Colon (tissue), 2 donors: Measurements from ENCODE around the gene CSNK1E.

Source experiments
- FAIRE-seq: peaks from 2 replicates; lab custom pipeline; 2012; peaks lifted over from hg19 to GRCh38; lab: Jason Lieb, UNC
- donor health status: control.
- donor health status: control.

CSNK1E gene

DNA sequence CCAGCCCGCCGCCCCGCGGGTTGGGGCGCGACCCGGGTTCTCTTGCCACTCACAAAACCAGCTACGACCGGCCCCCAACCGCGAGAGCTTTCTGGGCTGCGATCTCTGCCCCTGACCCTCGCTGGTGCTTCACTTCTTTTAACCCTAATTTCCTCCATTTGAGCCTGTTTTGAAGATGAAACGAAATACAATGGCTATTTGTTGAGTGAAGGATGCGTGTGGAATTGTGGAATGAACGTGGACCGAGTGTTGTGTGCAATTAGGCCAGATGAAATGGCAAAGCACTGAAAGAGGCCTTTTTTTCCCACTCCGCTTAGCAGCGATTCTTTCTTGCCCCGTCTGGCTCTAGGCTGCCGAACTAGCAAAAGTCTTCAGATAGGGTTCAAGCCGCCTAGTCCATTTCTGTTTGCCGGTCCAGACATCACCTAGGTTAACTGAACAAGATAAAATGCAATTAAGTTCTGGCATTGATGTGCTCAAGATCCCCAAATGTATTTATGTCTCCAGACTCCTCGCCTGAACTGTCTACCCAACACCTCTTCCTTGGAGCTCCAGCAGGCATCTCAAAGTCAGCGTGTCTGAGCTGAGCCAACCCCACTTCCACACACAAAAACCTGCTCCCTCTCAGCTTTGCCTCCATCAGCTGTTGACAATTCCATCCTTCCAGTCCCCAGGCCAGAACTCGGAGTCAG lies 44.0 kb downstream of the CSNK1E start:
- FAIRE-seq: no peak

DNA sequence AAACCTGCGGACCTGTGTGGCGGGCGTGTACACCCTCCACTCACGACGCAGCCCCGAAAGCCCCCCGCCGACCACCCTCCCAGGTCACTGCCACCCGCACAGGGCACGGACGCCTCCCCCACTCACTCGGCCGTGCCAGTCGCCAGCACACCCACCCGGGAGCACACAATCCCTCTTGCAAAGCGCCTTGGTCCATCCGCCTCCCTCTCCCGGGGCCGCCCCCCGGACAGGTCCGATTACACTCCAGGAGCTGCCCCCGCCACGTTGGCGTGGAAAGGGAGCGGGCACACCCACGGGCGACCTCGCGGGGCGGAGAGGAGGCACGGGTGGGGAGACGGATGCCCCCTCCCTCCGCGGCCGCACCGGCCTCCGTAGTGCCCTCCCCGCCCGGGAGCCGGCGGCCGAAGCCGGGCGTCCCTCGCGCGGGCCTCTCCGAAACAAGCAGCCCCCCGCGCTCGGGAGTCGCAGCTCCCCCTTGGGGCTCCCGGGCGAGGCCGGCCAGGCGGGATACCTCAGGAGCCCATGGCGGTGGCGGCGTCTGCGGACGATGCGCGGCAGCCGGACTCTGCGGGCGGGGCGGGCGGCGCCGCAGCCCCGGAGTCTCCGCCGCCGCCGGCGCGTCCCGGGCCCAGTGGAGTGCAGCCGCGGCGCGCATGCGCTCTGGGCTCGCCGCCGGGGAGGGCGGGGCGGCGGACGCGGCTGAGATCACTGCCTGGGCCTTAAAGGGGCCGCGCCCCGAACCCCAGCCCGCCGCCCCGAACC lies 44.7 kb downstream of the CSNK1E start, which contains the start of gene TMEM184B:
TMEM184B (minus strand) TSS at position 638 of the 762 bp plus-strand sequence. CDS start 25,049 bp downstream, outside the sequence.
- no peak for FAIRE-seq

DNA sequence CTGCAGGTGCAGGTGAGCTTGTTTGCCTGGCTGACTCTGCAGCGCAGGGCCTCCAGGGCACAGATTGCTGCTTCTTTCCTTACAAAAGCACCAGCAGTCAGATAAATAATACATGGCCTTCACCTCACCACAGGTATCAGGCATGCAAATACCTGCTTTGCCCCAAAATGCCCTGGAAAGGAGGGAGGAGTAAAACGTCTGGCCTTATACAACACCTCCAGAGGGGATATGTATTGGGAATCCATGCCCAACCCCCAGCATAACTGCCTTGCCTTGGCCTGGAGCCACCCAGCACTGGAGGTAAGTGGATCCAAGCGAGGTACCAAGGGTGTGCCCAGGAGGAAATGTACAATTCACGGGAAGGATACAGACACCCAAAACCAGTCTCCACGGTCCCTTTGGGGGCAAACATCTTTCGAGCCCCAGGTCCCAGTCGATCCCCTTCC lies 45.3 kb downstream of the CSNK1E start:
- no peak for FAIRE-seq

DNA sequence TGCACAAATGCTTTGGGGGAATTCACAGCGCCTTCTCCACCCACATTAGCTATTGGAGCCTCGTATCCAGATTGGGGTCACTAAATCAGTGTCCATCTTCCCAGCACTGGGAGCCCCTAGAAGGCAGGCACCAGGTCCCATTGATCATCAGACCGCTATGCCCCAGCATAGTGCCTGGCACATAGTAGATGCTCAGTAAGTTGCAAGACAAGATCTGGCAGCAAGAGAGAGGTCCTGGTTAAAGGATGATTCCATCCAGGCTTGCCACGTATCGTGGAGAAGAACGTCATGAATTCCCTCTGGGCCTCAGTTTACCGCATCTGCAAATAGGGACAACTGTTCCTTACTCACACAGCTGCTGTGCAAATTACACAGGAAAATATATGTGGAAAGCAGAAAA lies 46.1 kb downstream of the CSNK1E start:
- no peak for FAIRE-seq

DNA sequence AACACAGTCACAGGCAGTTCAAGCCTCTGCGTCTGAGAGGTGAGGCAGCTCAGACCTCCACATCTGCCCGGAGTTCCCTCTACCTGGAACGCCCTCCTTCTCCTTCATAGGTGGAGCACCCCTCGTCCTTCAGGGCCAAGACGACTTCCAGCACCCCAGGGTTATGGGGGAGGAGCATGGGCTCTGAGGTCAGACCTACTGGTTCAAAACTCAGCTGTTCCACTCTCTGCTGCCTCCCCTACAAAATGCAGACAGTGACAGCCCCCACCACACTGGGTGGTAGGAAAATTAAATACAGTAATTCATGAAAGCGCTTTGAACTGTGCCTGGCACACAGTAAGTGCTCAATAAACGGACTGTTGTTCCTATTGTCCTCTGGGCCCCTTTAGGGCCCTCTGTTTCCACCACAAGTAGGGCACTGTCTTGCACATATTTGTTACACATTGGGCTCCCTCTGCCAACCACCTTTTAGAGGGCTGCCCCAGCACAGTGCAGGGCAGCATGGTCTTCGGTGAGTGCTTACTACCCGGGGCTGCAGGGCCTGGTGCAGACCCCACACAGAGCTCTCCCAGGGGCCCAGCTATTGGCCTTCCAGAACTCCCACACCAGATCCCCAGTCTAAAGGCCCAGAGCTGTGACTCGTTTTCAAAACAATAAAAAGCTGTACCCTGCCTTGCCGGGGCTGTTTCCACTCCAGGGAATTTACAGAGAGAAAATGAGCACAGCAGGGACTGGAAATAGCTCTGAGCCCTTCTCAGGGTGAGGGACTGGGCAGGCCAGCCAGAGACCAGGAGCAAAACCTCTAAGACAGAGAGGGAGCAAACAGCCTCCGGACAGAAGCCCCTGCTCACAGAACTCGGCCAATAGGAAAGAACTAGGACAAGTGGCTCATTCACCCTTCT lies 46.9 kb downstream of the CSNK1E start:
- FAIRE-seq: no peak

DNA sequence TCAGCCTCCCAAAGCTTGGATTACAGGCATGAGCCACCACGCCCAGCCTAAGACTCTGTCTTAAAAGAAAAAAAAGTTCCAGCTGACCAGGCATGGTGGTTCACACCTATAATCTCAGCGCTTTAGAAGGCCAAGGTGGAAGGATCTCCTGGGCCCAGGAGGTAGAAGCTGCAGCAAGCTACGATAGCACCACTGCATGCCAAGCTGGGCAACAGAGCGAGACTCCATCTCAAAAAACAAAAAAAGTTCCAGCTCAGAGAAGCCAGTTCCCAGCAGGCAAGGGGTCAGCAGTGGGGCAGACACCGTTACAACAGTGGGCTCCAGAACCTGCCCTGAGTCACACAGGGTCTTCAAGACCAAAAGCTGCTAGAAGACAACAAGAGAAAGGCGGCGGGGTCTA lies 47.8 kb downstream of the CSNK1E start:
- FAIRE-seq: no peak

DNA sequence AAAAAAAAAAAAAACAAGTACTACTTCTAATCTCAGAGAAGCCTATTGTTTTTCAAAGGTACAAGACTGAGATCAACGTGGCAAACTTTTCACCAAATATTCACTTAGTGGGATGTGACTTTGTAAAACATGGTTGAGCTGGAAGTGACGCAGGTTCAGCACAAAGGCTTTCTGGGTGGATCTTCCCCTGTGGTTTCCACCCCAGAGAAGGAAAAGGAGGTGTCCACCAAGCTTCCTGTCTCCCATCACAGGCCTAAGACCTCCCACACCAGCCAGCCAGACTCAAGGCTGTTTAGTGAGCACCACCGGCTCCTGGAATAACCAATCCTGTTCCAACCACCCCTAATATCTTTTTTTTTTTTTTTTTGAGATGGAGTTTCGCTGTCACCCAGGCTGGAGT lies 50.1 kb downstream of the CSNK1E start:
- FAIRE-seq: no peak

DNA sequence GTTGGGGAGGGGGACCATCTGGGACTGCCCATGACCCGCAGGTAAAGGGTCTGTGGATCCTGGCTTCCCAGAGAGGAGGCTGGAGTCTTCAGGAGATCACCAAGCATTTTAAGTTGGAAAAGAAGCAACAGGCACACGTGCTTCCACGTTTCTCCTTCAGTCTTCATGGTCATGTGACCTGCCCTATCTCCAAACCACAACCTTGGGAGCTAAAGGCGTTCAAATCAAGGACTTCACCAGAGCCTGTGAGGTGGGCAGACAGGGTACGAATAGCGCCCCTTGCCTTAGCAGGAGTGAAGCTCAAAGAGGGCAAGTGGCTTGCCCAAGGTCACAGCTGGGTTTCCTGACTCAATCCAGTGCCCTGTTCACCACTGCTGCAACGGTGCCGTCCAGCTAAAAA lies 51.1 kb downstream of the CSNK1E start:
- no peak for FAIRE-seq

DNA sequence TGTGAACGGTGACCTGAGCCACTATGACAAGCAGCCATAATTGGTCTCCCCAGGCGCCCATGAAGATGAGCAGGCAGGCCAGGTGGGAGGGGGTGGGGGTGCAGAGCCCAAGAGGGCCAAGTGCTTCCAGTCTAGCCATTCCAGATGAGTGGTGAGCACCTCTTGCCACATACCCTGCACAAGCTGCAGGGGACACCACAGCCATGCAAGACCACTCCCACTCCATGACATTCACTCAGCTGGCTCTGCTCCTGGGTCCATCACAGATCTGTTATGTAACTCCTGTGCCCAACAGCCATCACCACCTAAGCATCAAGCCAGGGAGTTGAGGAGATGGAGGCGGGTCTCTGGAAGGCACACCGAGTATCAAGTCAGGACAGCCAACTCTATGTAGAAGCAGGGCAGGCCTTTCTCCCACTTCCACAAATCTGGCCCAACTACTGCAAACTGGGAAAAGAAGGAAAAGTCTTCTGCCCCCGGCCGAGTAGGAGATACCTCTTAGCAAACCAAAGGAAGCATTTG lies 52.9 kb downstream of the CSNK1E start:
- FAIRE-seq: no peak

DNA sequence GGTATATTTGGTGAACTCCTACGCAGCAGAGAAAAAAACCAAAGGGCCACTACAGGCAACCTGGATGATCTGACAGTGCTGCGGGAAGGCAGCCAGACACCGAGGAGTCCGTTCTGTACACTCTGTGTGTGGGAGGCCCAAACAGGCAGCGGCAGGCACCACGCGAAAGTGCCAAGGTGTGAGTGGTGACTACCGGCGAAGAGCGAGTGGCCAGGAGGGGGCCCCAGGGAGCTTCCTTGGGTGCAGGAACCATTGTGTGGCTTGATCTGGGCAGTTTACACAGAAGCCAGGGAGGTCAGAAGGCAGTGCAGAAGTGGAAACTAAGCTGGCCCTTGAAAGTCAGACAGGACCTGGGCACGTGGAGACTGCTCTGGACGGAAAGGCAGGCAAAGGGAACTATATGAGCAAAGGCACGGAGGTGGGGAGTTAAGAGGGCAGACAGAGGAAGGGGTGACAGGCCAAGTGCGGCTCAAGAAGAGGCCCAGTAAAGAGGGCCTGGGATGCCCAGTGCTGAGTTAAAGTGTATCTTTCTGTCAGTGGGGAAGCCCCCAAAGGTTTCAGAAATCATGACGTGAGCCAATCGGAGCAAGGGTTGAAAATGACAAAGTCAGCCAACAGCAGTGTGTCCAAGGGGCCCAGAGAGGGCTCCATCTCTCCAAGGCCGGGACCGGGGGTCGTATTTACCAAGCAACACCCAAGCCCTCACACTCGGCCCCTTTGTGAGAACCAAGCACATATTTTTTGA lies 55.0 kb downstream of the CSNK1E start:
- FAIRE-seq: no peak

DNA sequence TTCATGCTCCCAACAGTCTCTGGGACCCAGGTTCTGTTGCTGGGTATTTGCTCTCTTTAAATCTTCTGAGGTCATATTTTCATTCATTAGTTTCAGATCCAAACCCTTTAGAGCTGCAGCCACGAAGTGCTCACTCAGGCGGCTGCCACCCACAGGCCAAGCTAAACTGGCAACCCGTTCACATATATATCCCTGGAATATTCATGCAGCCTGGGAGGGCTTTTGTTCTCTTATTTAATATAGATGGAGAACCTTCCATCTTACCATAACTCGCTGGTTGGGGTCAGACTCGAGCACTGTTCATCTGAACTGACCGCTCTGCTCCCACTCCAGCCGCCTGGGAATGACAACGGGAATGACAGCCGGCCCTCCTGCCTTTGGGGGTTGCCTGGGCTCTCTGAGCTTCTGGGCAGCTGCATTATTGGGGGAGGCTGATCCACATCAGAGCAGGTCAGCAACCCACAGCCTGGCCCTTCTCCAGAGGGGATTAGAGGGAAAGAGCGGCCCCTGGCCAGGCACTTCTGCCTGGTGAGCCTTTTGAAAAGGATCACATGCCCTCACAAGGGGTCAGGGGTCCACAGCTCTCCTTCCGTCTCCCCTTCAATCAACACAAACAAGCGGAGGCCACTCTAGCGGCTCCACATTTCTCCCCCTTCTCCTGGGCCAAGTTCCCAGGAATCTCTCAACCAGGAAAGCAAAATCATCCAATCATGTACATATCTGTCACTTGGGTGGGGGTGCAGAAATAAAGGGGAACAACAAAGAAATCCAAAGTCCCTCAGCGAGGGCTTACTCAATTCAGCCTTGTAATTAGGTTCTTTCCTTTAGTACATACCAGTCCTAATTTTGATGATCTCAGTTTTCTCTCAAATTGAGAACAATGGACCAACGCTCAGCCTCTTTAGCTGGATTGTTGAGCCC lies 56.2 kb downstream of the CSNK1E start:
- FAIRE-seq: no peak

DNA sequence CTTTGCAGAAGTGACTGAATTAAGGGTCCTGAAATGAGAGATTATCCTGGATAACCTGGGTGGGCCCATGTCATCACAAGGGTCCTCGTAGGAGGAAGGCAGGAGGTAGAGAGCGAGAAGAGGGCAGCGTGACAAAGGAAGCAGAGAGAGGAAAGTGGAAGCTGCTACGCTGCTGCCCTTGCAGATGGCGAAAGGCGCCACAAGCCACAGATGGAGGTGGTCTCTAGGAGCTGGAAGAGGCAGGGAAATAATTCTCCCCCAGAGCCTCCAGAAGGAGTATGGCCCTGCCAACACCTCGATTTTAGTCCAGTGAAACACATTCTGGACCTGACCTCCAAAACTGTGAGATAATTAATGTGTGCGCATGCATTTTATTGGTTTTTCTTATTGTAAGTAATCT lies 57.9 kb downstream of the CSNK1E start:
- FAIRE-seq: no peak

DNA sequence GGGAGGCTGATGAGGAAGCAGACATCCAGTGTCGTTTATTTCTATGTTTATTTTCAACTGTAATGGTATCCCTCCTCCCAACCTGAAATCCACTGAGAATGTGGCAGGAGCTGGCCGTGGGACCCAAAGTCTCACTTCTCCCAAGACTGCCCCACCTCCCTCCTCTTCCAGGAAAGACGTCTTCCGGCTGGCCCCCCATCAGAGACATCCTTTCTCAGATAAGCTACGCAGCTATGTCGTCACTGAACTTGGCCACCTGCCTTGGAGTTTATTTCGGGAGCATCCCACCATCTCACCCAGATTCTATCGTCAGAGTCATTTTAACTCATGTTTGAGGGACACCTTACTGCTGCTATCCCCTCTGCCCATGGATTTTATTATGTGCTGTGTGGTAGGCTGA lies 58.3 kb downstream of the CSNK1E start:
- FAIRE-seq: no peak

DNA sequence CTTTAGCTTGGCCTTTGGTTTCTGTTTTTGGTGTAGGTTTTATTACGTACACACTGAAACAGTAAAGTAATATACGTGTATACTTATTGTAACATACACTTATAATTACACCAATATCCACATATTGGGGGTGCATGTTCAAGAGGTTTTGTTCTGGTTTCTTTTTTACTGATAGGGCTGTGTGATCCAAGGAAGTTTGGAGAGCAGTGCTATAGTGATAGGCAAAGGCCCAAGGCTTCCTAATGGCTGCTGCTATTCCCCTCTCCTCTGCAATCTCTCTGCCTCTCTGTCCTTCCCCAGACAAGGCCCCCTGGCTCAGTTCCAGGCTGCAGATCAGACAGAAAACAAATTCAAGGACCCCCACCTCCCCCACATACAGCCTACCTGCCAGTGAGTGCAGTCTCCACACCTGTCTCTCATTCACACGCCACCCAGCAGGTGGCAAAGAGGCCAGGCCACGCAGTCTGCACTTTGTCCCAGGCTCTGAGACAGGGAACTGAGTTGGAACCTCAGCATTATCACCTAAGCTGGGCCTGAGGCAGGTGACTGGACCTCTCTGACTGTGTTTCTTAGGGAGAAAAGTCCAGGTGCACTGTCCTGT lies 59.5 kb downstream of the CSNK1E start:
- no peak for FAIRE-seq

DNA sequence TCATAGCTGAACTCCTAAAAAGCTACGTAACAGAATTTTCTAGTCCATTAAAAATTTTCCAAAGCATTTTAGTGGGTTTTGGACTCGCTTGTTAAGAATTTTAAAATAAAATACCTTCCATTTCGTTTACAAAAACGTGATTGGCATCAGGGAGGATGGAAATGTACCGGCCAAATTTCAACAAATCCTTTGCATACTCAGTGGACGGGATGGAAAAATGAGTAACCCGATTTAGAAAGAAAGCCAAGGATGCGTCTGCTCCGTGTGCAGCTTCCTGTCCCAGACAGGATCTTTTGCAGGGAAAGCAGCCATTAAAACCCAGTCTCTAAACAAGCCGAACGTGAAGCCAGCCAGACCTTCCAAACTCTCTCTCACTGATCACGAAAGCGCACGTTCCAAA lies 60.1 kb downstream of the CSNK1E start:
- FAIRE-seq: no peak

DNA sequence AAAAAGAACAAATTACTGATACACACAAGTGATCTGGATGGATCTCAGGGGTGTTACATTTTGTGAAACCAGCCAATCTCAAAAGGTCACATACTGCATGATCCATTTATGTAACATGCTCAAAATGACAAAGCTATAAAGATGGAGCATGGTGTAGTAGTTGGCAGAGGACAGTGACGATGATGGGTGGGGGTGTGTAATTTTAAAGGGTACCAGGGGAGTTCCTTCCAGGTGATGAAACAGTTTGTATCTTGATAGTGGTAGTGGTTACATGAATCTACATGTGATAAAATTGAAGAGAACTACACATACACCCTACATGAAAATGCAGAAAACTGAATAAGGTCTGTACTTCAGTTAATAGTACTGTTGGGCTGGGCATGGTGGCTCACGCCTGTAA lies 61.5 kb downstream of the CSNK1E start:
- no peak for FAIRE-seq

DNA sequence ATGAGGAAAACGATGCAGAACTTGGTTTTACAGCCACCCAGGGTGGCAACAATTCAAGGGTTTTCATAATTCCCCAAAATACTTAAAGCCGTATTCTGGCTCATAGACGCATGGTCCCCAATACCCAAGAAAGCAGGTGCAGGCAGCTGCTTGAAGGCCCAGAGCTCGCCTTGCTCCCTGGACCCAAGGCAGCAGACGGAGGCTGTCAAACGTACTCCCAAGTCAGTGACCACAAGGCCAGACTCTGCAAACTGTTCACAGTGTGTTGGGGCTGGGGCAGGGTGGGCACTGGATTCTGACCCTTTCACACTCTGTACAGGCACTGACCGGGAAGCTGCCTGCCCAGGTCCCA lies 65.9 kb downstream of the CSNK1E start:
- no peak for FAIRE-seq

DNA sequence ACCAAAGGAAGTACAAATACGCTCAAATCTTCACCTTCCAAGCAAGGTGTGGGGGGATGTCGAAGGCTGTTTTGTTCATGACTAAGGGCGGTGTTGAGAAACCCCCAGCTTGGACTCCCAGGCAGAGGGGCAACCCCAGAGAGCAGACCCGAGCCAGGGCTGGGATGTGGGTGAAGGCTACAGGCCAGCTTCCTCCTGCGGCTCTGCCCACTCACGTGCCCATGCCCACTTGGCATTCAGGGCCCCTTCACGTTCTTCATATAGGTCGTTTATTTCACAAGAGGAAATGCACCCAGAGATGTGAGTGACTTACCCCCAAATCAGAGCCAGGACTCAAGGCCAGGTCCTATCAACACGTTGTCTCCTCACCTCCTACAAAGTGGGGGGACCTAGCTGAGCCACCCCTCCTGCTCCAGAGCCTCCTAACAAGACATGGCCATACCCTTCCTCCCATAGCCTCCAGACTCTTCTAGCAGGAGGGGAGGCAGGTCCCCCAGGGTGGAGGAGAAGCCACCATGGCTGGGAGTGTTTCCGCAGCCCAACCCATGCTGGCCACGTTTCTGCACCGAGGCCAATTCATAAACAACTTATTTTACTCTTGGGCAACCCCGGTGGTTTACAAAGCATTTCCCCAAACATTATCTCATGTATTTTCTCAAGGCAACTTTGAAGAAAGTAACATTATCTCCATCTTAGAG lies 66.4 kb downstream of the CSNK1E start:
- FAIRE-seq: no peak

DNA sequence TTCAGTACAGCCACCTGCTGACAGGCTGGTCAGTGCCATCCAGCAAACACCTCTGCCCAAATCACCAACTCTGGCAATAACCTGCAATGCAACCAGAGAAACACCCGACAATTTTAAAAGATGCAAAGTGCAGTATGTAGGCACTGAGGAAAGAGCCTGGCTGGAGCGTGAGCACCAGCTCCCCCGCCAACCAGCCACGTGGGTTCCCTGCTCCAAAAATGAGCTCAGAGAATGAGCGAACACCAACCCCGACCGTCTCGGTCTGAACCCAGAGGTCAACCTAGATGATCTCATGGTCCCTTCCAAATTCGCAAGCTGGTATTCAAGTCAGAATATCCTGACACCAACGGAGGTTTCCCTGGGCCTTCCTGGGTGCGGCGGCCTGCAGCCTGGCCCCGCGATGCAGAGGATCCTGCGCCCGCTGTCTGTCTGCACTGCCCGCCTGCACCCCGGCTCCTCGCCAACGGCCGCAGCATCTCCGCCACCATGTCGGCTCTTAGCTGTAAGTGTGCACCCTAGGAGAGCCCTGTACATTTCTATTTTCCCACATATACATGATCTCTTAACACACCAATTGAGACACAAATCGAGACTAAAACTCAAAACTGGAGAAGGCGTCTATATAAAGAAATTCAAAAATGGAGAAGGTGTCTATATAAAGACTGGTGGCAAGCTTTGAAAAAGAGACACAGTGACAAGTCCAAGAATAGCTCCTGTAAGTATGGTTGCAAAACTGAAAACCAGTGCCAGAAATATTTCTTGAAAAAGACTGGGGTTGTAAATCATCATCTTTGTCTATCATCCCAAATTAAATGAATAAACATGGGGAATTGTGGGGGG lies 67.2 kb downstream of the CSNK1E start:
- FAIRE-seq: no peak
